Measurements from ENCODE around the gene ARHGEF16. TPM values are rescaled to one million over a fixed set of nuclear protein-coding genes. Genes with fewer than 3 reads are reported as not detected.

ARHGEF16 gene
- total and polyA plus RNA-seq, 2 donors from 2014 or later, result 15.5 to 39.3 TPM

DNA sequence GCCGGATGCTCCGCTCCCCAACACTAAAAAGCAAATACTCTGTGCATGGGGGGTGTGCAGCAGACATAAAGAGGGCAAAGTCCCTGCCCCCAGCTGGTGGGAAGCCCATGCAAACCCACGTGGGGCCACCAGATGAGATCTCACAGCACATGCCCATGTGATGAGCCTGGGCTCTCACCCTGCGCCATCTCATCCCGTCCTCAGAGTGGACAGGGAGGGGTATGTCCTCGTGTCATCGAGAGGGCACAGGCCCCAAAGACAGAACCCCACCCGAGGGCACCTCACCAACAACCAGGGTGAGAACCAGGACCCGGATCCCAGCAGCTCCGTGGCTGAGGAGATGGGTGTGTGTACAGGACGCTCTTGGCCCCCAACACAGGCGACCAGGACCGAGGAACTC lies 25.1 kb upstream of the ARHGEF16 start:
- Histone ChIP-seq H3K9me3 (ENCODE audit: control insufficient read depth in 2 of 3, insufficient read depth in 1 of 3, low read length in 3 of 3) (no peaks in the 10 kb centered on the region), H3K9ac (ENCODE audit: low read length in 3 of 3) (no peak overlapping the region), H3K4me3 (ENCODE audit: low read length in 3 of 3) (no peak overlapping the region), H3K4me1 (ENCODE audit: control insufficient read depth in 2 of 3, insufficient read depth in 2 of 3, low read depth in 1 of 3, low read length in 3 of 3) (no peaks in the 10 kb centered on the region), H3K36me3 (ENCODE audit: control insufficient read depth in 2 of 3, insufficient read depth in 3 of 3, low read length in 3 of 3) (peaks cover 0 to 8% (median 2%) of the 10 kb centered on the region in 3 donors), H3K27ac (ENCODE audit: low read depth in 2 of 2, low read length in 2 of 2) (no peak overlapping the region), H3K27me3 (ENCODE audit: control insufficient read depth, insufficient read depth, low read length) (no peaks in the 10 kb centered on the region)
- FAIRE-seq, result no peak
- TF ChIP-seq, protein P1, sequence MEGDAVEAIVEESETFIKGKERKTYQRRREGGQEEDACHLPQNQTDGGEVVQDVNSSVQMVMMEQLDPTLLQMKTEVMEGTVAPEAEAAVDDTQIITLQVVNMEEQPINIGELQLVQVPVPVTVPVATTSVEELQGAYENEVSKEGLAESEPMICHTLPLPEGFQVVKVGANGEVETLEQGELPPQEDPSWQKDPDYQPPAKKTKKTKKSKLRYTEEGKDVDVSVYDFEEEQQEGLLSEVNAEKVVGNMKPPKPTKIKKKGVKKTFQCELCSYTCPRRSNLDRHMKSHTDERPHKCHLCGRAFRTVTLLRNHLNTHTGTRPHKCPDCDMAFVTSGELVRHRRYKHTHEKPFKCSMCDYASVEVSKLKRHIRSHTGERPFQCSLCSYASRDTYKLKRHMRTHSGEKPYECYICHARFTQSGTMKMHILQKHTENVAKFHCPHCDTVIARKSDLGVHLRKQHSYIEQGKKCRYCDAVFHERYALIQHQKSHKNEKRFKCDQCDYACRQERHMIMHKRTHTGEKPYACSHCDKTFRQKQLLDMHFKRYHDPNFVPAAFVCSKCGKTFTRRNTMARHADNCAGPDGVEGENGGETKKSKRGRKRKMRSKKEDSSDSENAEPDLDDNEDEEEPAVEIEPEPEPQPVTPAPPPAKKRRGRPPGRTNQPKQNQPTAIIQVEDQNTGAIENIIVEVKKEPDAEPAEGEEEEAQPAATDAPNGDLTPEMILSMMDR (IDR thresholded peaks at IDR 0.05; ENCODE audit: borderline replicate concordance, extremely low read depth, insufficient read depth), result no peak
- DNase-seq, result peak in 1 of 5 donors; percentile 63
- intact Hi-C loops (cut with DNase I), result loop anchor here (10.0 kb wide), 1 partner anchor 415 kb away; no protein-coding TSS in a partner anchor

DNA sequence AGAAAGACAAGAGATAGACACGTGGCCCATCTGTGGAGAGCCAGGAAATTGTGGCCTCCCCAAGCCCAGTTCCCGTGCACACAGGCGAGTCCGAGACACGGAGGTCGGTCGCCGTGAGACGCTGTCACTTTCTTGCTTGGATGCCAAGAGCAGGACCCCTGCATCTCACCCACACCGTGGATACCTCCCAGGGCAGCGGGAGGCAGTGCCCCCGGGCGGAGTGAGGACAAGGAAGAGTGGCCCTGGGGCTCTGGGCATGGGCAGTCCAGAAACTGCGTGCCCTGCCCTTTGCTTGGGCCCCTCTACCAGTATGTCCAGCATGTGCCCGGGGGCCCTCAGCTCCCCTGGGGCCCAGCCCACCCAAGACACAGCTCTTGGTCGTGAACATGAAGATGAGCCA lies 24.7 kb upstream of the ARHGEF16 start:
- TF ChIP-seq, protein P1 (IDR thresholded peaks at IDR 0.05; ENCODE audit: borderline replicate concordance, extremely low read depth, insufficient read depth), result no peak

DNA sequence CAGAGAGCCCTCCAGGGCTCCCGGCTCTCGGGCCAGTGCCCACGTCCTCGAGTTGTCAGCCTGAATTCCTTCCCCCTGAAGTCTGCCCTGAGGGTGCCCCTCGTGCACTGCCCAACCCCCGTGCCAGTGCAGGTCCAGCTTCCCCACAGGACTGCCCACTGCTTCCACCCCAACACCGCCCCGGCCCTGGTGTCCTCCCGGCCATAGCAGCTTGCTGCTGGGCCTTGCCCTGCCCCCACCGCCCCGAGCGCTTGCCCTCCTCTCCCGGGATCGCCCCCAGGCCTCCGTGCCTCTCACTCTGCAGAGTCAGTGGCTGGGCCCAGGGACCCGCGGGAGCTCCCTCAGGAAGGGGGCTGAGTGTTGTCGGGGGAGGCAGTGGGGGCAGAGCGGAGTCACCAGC lies 24.1 kb upstream of the ARHGEF16 start:
- FAIRE-seq (no peak), DNase-seq (peak in 1 of 5 donors; percentile 74)
- no peak overlapping the region for H3K27ac ChIP-seq (ENCODE audit: low read depth in 2 of 2, low read length in 2 of 2)
- no peaks in the 10 kb centered on the region for H3K27me3 ChIP-seq (ENCODE audit: control insufficient read depth, insufficient read depth, low read length)
- no peak overlapping the region for H3K4me3 ChIP-seq (ENCODE audit: low read length in 3 of 3)
- TF ChIP-seq, protein P1 (IDR thresholded peaks at IDR 0.05; ENCODE audit: borderline replicate concordance, extremely low read depth, insufficient read depth), result no peak
- H3K4me1 ChIP-seq (ENCODE audit: control insufficient read depth in 2 of 3, insufficient read depth in 2 of 3, low read depth in 1 of 3, low read length in 3 of 3), result no peaks in the 10 kb centered on the region
- H3K9ac ChIP-seq (ENCODE audit: low read length in 3 of 3), result no peak overlapping the region
- H3K9me3 ChIP-seq (ENCODE audit: control insufficient read depth in 2 of 3, insufficient read depth in 1 of 3, low read length in 3 of 3), result no peaks in the 10 kb centered on the region
- H3K36me3 ChIP-seq (ENCODE audit: control insufficient read depth in 2 of 3, insufficient read depth in 3 of 3, low read length in 3 of 3), result peaks cover 0 to 8% (median 2%) of the 10 kb centered on the region in 3 donors
- intact Hi-C loops (cut with DNase I), result no loop called here

More for the DNA sequence above, 24.7 kb upstream of the ARHGEF16 start:
- DNase-seq (peak in 1 of 5 donors; percentile 68), FAIRE-seq (no peak)
- peaks cover 0 to 8% (median 2%) of the 10 kb centered on the region in 3 donors for H3K36me3 ChIP-seq (ENCODE audit: control insufficient read depth in 2 of 3, insufficient read depth in 3 of 3, low read length in 3 of 3)
- H3K27ac ChIP-seq (ENCODE audit: low read depth in 2 of 2, low read length in 2 of 2), result no peak overlapping the region
- no peak overlapping the region for H3K4me3 ChIP-seq (ENCODE audit: low read length in 3 of 3)
- H3K9ac ChIP-seq (ENCODE audit: low read length in 3 of 3), result no peak overlapping the region
- intact Hi-C loops (cut with DNase I), result loop anchor here (10.0 kb wide), 1 partner anchor 415 kb away; no protein-coding TSS in a partner anchor
- no peaks in the 10 kb centered on the region for H3K9me3 ChIP-seq (ENCODE audit: control insufficient read depth in 2 of 3, insufficient read depth in 1 of 3, low read length in 3 of 3)
- H3K4me1 ChIP-seq (ENCODE audit: control insufficient read depth in 2 of 3, insufficient read depth in 2 of 3, low read depth in 1 of 3, low read length in 3 of 3), result no peaks in the 10 kb centered on the region
- H3K27me3 ChIP-seq (ENCODE audit: control insufficient read depth, insufficient read depth, low read length), result no peaks in the 10 kb centered on the region

DNA sequence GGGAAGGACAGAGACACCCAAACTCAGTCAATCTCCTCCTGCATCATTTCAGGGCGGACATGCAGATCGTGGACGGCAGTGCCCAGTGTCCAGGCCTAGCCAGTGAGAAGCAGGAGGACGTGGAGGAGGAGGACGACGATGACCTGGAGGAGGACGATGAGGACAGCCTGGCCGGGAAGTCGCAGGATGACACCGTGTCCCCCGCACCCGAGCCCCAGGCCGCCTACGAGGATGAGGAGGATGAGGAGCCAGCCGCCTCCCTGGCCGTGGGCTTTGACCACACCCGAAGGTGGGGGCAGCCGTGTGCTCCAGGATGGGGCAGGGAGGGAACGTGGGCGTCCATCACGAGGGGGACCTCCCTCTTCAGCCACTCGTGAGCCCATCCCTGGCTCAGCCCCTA lies 23.6 kb upstream of the ARHGEF16 start:
- H3K9ac ChIP-seq (ENCODE audit: low read length in 3 of 3), result no peak overlapping the region
- FAIRE-seq (no peak), DNase-seq (peak in 1 of 5 donors; percentile 63)
- H3K27ac ChIP-seq (ENCODE audit: low read depth in 2 of 2, low read length in 2 of 2), result no peak overlapping the region
- no peaks in the 10 kb centered on the region for H3K9me3 ChIP-seq (ENCODE audit: control insufficient read depth in 2 of 3, insufficient read depth in 1 of 3, low read length in 3 of 3)
- TF ChIP-seq, protein P1 (IDR thresholded peaks at IDR 0.05; ENCODE audit: borderline replicate concordance, extremely low read depth, insufficient read depth), result no peak
- intact Hi-C loops (cut with DNase I), result no loop called here
- H3K4me1 ChIP-seq (ENCODE audit: control insufficient read depth in 2 of 3, insufficient read depth in 2 of 3, low read depth in 1 of 3, low read length in 3 of 3), result no peaks in the 10 kb centered on the region
- no peaks in the 10 kb centered on the region for H3K27me3 ChIP-seq (ENCODE audit: control insufficient read depth, insufficient read depth, low read length)
- H3K36me3 ChIP-seq (ENCODE audit: control insufficient read depth in 2 of 3, insufficient read depth in 3 of 3, low read length in 3 of 3), result peaks cover 0 to 8% (median 2%) of the 10 kb centered on the region in 3 donors
- H3K4me3 ChIP-seq (ENCODE audit: low read length in 3 of 3), result no peak overlapping the region
